Tibial nerve (tissue), 3 donors: ENCODE measurements around the gene MAP2K1.

Experiments
- EP300 ChIP-seq, 2 donors: sonication (generic); formaldehyde crosslinking; IDR thresholded peaks; one replicate each; pipeline ENCODE4 v1.6.1; 2017; ENCODE audit warnings: antibody characterized with exemption in 2 of 2, mild to moderate bottlenecking in 1 of 2
- POLR2A ChIP-seq, 2 donors: fragments of 450-650 bp; IDR thresholded peaks; one replicate each; pipeline ENCODE4 v1.6.1; 2017; ENCODE audit warnings: antibody characterized with exemption in 2 of 2, mild to moderate bottlenecking in 2 of 2, moderate library complexity in 2 of 2

GRCh38 chr15:66481107-66481856 is 94.6 kb downstream of the MAP2K1 start:
- TF ChIP-seq POLR2A (IDR thresholded peaks at IDR 0.05) (no peak), EP300 (IDR thresholded peaks at IDR 0.05) (no peak)
